Endodermal cell (in vitro differentiated cells): ENCODE data around the gene TMCC2. TPM values are rescaled to one million over a fixed set of nuclear protein-coding genes. Genes with fewer than 3 reads are reported as not detected.

Experiments used
- DNase-seq: peaks from one replicate; pipeline ENCODE4 v3.0.0-alpha.2; 2017
- H3K27ac ChIP-seq: 2 replicates; pipeline ENCODE4 v1.5.1; 2013; ENCODE audit warnings: mild to moderate bottlenecking, low read depth, low read length, moderate library complexity
- H3K27me3 ChIP-seq: 2 replicates; pipeline ENCODE4 v1.6.1; 2013; ENCODE audit warnings: mild to moderate bottlenecking, low read length, moderate library complexity; ENCODE audit not compliant: insufficient read depth, control insufficient read depth, poor library complexity, severe bottlenecking
- H3K36me3 ChIP-seq: 2 replicates; pipeline ENCODE4 v1.7.0; 2013; ENCODE audit warnings: mild to moderate bottlenecking, low read length, moderate library complexity; ENCODE audit not compliant: control insufficient read depth, insufficient read depth
- H3K4me1 ChIP-seq: one replicate; pipeline ENCODE4 v1.7.0; 2013; ENCODE audit warnings: low read length; ENCODE audit not compliant: control insufficient read depth, insufficient read depth
- H3K4me3 ChIP-seq: 2 replicates; pipeline ENCODE4 v1.5.1; 2013; ENCODE audit warnings: mild to moderate bottlenecking, low read length, moderate library complexity
- H3K9ac ChIP-seq: 2 replicates; pipeline ENCODE4 v1.6.1; 2013; ENCODE audit warnings: mild to moderate bottlenecking, low read length, moderate library complexity; ENCODE audit not compliant: poor library complexity, severe bottlenecking; ENCODE audit errors: extremely low read depth
- H3K9me3 ChIP-seq: 2 replicates; pipeline ENCODE4 v1.6.1; 2013; ENCODE audit warnings: mild to moderate bottlenecking, low read length, moderate library complexity; ENCODE audit not compliant: control insufficient read depth
- H3K27ac Mint-ChIP-seq: 2 replicates; pipeline ENCODE4 v1.8.0; 2020; ENCODE audit warnings: mixed read lengths
- H3K27me3 Mint-ChIP-seq: 2 replicates; pipeline ENCODE4 v1.8.0; 2021; ENCODE audit warnings: mild to moderate bottlenecking, mixed read lengths; ENCODE audit not compliant: insufficient read depth
- H3K36me3 Mint-ChIP-seq: 2 replicates; pipeline ENCODE4 v1.8.0; 2020; ENCODE audit warnings: low read depth, mixed read lengths
- H3K4me1 Mint-ChIP-seq: 2 replicates; pipeline ENCODE4 v1.8.0; 2020; ENCODE audit warnings: mixed read lengths
- H3K4me3 Mint-ChIP-seq: 2 replicates; pipeline ENCODE4 v1.8.0; 2020; ENCODE audit warnings: mild to moderate bottlenecking, moderate library complexity, mixed read lengths
- H3K9me3 Mint-ChIP-seq: 2 replicates; pipeline ENCODE4 v1.8.0; 2020; ENCODE audit warnings: mild to moderate bottlenecking, mixed read lengths
- WGBS, 2 experiments: methylation state at CpG; one replicate each; pipeline versions ENCODE4 v1.1.5 to v1.1.7; 2013; ENCODE audit warnings: missing lambda C conversion rate in 2 of 2, mixed read lengths in 1 of 2; ENCODE audit not compliant: insufficient coverage in 1 of 2, insufficient read length in 1 of 2; 5-methylcytosine and 5-hydroxymethylcytosine counted together
- total RNA-seq, 2 donors: library from RNA; stranded (reverse); fragmentation: NEBNext Ultra II Directional in 1 of 2; extraction: Animal tissue kit (Norgen Biotek cat#: 25700) in 1 of 2; gene quantifications; 2 replicates in 1 of 2; 3 replicates in 1 of 2; pipeline ENCODE4 v1.2.1, GENCODE V29; 2021
- TF ChIP-seq, protein P1 (sequence below): fragments of 200-600 bp; sonication (generic); conservative IDR thresholded peaks from 2 replicates; pipeline ENCODE4 v1.5.0; 2021; ENCODE audit warnings: antibody characterized with exemption, mild to moderate bottlenecking

The TMCC2 gene
- total RNA-seq, 2 donors from 2014 or later: 5.2 to 5.8 TPM

DNA sequence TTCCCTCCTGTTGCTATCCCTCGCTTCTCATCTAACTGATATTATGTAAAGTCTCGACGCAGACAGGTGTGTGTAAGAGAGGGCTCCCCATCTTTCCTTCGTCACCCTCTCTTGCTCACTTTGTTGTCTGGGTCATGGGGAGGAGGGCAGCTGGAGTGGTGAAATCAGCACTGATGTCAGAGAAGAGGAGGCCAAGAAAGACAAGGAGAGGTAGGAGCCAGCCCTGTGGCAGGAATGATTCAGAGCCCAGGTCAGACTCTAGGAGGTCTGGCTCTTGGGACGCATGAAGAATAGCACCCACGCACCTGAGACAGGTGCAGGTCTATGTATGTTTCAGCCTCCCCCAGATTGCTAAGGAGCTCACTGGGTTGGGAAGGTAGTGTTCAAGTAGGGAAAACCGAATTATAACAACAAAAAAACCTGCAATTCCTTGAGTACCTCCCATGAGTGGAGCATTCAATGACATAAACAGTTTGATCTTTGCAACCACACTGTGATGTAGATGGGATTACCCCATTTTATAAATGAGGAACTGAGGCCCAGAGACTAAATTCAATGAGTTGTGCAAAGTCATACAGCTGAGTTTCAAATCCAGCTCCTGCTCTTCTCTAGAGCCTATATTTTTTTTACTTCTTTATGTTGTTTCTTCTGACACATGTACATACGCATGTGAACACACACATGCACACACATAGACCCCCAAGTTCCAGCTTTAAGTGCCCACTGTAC is 83.4 kb downstream of the TMCC2 start:
- 85 to 92% methylated on average over 6 to 8 of the region's 8 CpGs for WGBS, 2 experiments
- no peaks in the 10 kb centered on the region for H3K27me3 ChIP-seq
- H3K9ac ChIP-seq: no peak overlapping the region
- H3K27ac ChIP-seq: no peak overlapping the region
- Mint-ChIP-seq H3K27me3 (no peaks in the 10 kb centered on the region), H3K27ac (peak overlapping the region; percentile 7), H3K9me3 (no peaks in the 10 kb centered on the region), H3K4me1 (peaks cover 36% of the 10 kb centered on the region), H3K4me3 (no peak overlapping the region), H3K36me3 (peaks cover 57% of the 10 kb centered on the region)
- peaks cover 13% of the 10 kb centered on the region for H3K4me1 ChIP-seq
- TF ChIP-seq, protein P1, sequence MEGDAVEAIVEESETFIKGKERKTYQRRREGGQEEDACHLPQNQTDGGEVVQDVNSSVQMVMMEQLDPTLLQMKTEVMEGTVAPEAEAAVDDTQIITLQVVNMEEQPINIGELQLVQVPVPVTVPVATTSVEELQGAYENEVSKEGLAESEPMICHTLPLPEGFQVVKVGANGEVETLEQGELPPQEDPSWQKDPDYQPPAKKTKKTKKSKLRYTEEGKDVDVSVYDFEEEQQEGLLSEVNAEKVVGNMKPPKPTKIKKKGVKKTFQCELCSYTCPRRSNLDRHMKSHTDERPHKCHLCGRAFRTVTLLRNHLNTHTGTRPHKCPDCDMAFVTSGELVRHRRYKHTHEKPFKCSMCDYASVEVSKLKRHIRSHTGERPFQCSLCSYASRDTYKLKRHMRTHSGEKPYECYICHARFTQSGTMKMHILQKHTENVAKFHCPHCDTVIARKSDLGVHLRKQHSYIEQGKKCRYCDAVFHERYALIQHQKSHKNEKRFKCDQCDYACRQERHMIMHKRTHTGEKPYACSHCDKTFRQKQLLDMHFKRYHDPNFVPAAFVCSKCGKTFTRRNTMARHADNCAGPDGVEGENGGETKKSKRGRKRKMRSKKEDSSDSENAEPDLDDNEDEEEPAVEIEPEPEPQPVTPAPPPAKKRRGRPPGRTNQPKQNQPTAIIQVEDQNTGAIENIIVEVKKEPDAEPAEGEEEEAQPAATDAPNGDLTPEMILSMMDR: no peak
- H3K4me3 ChIP-seq: no peak overlapping the region
- H3K9me3 ChIP-seq: no peaks in the 10 kb centered on the region
- DNase-seq: no peak
- peaks cover 68% of the 10 kb centered on the region for H3K36me3 ChIP-seq

DNA sequence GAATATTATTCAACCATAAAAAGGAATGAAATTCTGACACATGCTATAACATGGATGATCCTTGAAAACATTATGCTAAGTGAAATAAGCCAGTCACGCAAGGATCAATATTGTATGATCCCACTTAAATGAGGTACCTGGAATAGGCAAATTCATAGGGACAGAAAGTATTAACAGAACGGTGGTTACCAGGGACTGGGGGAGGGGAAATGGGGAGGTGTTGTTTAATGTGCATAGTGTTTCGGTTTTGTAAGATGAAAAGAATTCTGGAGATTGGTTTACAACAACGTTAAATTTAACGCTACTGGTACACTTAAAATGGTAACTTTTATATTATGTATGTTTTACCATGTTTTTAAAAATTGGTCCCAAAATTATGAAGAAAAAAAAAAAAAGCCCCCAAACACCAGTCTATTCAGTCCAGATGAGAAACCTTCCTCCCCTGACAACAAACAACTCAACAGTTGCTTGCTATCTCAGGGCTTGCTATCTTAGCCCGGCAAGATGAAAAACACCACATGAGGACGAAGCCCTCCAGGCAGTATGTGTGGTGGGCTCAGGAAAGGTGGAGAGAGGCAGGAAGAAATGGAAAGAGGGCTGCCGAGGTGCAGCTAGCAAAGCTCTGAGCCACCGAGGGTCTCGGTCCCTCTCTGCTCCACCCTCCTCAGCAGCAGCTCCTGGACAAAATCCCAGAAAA is 85.3 kb downstream of the TMCC2 start:
- Mint-ChIP-seq H3K4me3 (peak overlapping the region; percentile 52), H3K27ac (peak overlapping the region; percentile 99), H3K4me1 (peaks cover 53% of the 10 kb centered on the region), H3K9me3 (no peaks in the 10 kb centered on the region), H3K27me3 (no peaks in the 10 kb centered on the region), H3K36me3 (peaks cover 39% of the 10 kb centered on the region)
- 59 to 77% methylated on average over 3 to 10 of the region's 10 CpGs for WGBS, 2 experiments
- Histone ChIP-seq H3K27ac (peak overlapping the region; percentile 99), H3K36me3 (peaks cover 52% of the 10 kb centered on the region), H3K27me3 (no peaks in the 10 kb centered on the region), H3K4me1 (peaks cover 26% of the 10 kb centered on the region), H3K9me3 (no peaks in the 10 kb centered on the region), H3K9ac (peak overlapping the region; percentile 66), H3K4me3 (peak overlapping the region; percentile 63)
- TF ChIP-seq, protein P1: no peak
- DNase-seq: no peak

DNA sequence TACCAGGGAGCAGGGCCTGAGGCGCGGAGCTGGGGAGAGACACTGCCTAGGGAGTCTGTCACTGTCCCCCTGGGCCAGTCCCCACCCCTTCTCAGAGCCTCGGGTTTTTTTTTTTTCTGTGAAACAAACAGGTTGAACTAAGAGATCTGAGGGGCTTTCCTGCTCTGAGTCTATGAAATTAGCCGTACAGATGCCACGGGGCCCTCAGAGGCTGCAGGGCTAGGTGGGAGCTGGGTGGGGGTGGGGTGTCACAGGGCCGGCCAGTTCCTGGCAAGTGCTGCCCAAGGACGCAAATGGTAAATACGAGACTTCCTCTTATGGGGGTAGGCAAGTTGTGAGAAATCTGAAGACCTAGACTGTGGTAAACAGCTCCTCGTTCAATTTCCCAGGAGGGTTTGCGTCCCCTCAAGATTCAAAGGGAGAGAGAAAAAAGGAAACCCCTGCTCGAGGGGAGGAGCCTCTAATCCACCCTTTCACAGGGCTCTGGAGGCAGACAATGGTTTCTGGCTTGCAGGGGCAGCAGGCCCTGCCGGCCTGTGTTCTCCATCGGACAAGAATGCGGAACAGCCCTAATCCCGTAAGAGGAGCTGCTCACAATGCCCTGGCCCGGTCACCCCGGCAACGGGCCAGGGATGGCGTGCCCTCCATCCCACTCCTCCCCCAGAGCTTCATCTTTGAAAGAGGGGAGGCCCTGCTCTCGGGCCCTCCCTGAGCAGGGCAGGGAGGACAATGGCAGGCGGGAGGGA is 86.0 kb downstream of the TMCC2 start:
- Mint-ChIP-seq H3K36me3 (peaks cover 31% of the 10 kb centered on the region), H3K27ac (peak overlapping the region; percentile 99), H3K4me1 (peaks cover 60% of the 10 kb centered on the region), H3K4me3 (peak overlapping the region; percentile 52), H3K27me3 (no peaks in the 10 kb centered on the region), H3K9me3 (no peaks in the 10 kb centered on the region)
- no peaks in the 10 kb centered on the region for H3K27me3 ChIP-seq
- H3K4me3 ChIP-seq: peak overlapping the region; percentile 63
- H3K9ac ChIP-seq: peak overlapping the region; percentile 66
- peak overlapping the region; percentile 99 for H3K27ac ChIP-seq
- WGBS, 2 experiments: 5 to 14% methylated on average over 13 to 21 of the region's 21 CpGs
- no peaks in the 10 kb centered on the region for H3K9me3 ChIP-seq
- peaks cover 32% of the 10 kb centered on the region for H3K4me1 ChIP-seq
- DNase-seq: peak; percentile 95
- TF ChIP-seq, protein P1: no peak
- H3K36me3 ChIP-seq: peaks cover 49% of the 10 kb centered on the region
